Hepatic stellate cell (primary cell): ENCODE results near the gene TGFBR2.
A peak's percentile ranks its signal among the peaks of the same experiment; 100 is the strongest.

Experiments used
- DNase-seq: peaks from one replicate; pipeline ENCODE4 v3.0.0; 2011; ENCODE audit warnings: low spot score

TGFBR2 gene

GRCh38 chr3:30719536-30719935 is 113.1 kb downstream of the TGFBR2 start:
- no peak for DNase-seq

GRCh38 chr3:30720586-30721313 is 114.3 kb downstream of the TGFBR2 start:
- DNase-seq, result peak; percentile 4

DNA sequence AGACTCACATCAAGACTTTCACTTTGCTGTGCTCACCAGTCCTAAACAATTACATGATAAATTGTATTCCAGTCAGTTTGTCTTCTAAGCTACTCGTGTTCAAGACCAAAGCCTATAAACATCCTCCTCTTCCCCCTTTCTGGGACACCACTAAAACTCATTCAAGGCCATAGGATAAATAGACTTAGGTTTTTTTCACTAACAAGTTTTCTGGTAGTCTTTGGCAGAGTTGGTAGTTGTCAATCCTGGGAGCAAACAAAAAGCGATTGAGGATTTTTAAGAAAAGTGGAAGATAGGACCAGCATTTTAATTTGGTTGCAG is 114.9 kb downstream of the TGFBR2 start:
- no peak for DNase-seq

DNA sequence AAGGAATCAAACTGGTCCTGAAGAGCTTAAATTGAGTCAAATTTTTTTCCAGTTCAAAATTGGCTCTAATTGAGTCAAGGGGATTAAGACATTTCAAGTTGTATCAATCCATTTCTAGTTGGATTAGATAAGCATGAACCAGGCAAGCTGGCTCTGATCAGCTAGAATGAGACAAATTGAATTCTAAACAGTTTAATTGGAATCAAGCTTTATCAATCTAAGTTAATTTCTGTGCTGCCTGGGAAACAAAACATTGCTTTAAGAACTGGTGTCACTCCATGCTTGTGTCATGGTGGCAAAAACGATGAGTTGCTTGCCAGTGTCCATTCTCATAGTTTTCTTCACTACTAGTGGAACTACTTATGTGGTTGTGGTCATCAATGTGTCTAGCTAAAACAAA is 116.8 kb downstream of the TGFBR2 start:
- DNase-seq, result no peak

DNA sequence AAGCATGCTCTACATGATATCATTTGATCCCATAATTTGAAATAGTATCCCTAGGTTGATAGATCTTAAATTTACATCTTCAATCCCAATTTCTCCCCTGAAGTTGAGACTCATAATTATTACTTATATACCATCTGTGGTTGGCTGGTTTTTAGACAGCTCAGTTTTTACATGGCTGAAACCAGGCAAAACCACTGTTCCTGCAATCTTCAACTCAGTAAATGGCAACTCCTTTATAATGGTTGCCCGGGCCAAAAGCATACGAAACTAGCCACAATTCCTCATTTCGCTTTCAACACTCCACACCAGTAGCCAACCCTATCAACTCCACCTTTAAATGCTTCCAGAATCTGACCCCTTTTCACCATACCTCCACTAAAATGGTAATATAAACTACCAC is 118.5 kb downstream of the TGFBR2 start:
- no peak for DNase-seq

DNA sequence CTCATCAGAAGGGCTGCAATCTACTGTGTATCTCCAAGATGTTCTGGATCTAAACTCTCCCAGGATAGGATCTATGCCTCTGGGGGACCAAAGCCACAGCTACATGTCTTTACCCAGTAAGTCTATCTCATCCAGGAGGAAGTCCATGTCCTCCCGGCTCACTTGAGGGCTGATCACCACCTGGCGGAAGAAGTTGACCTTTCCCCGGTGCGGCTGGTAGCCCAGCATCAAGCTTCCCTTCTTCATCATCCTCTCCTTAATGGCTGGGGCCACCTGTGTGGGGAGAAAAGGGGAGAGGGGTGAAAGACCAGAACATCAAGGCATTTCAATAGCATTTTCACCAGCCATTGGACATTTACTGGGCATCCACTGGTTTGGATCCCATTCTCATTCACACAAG is 121.7 kb downstream of the TGFBR2 start:
- no peak for DNase-seq

DNA sequence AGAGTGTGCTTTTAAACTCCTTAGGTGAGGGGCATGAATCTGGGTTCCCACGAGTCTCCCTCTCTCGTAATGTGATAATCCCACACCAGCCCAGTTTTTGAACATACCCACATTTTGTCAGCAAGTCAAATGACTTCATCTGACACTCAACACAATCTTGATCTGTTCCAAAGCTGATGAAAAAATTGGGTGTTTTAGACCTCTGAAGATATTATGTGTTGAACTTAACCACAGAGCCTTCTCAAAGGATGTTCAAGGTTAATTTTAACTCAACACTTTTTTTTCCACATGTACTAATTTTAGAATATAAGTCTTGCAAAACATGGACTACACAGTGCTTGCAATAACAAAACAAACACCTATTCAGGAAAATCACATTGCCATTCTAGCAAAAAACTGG is 123.1 kb downstream of the TGFBR2 start:
- no peak for DNase-seq

- no peak for DNase-seq
Observed at GRCh38 chr3:30729936-30730335, 123.5 kb downstream of the TGFBR2 start.

GRCh38 chr3:30730967-30731366 is 124.6 kb downstream of the TGFBR2 start:
- DNase-seq, result no peak

GRCh38 chr3:30733209-30733608 is 126.8 kb downstream of the TGFBR2 start:
- DNase-seq, result no peak

- no peak for DNase-seq
Observed at GRCh38 chr3:30733696-30734095, 127.3 kb downstream of the TGFBR2 start.

DNA sequence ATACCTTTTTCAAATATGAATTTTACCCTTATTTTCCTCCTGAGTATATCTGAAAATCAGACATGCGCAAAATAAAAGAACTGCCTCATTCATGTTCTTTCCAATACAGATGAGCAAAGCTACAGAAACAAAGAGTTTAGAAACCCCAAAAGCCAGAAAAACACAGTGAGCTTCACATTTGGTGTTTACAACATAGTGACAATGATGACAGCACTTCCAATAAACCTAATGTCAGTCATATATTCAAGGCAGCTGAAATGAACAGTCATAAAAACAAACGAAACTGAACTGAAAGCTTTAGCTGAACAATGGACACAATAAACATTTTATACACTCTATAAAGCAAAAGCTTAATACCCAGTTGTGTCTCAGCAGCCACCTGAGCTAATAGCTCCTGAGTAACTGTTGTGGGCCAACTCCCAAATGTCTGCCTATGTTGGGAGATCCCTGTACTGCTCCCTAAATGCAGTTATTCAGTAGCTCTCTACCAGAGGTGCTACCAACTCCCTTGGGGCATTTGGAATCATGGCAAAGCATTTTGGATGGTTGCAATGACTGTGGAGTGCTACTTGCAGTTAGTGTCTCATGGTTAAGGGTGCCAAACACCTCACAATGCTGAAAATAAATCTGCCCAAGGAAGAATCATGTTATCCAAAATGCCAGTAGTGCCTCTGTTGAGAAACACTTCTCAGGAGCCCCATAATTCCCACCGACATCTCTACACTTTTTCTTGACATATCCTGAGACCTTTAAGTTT is 131.5 kb downstream of the TGFBR2 start:
- no peak for DNase-seq

GRCh38 chr3:30738605-30739004 is 132.2 kb downstream of the TGFBR2 start:
- no peak for DNase-seq

- no peak for DNase-seq
Observed at GRCh38 chr3:30741889-30742288, 135.5 kb downstream of the TGFBR2 start.

- DNase-seq, result no peak
Observed at GRCh38 chr3:30742796-30743619, 136.6 kb downstream of the TGFBR2 start.
